Adipocyte (in vitro differentiated cells): ENCODE measurements around the gene MMP8.

Experiments used
- DNase-seq: peaks from one replicate; pipeline ENCODE4 v3.0.0-alpha.2; 2015; ENCODE audit warnings: low read depth
- H3K27me3 ChIP-seq: replicated peaks from 2 replicates; pipeline ENCODE4 v1.7.0; 2013; ENCODE audit warnings: mild to moderate bottlenecking, low read length, moderate library complexity; ENCODE audit not compliant: control insufficient read depth, insufficient read depth
- H3K36me3 ChIP-seq: 2 replicates; pipeline ENCODE4 v1.7.0; 2013; ENCODE audit warnings: low read length, mild to moderate bottlenecking, moderate library complexity; ENCODE audit not compliant: control insufficient read depth, insufficient read depth, severe bottlenecking
- H3K4me1 ChIP-seq: 2 replicates; pipeline ENCODE4 v1.7.0; 2013; ENCODE audit warnings: mild to moderate bottlenecking, low read length, moderate library complexity; ENCODE audit not compliant: control insufficient read depth, insufficient read depth
- H3K4me3 ChIP-seq: 2 replicates; pipeline ENCODE4 v1.7.0; 2013; ENCODE audit warnings: mild to moderate bottlenecking, low read length, moderate library complexity
- H3K9ac ChIP-seq: 2 replicates; pipeline ENCODE4 v1.7.0; 2013; ENCODE audit warnings: mild to moderate bottlenecking, low read length, moderate library complexity
- H3K9me3 ChIP-seq: 2 replicates; pipeline ENCODE4 v1.7.0; 2013; ENCODE audit warnings: mild to moderate bottlenecking, low read length, moderate library complexity; ENCODE audit not compliant: control insufficient read depth

MMP8 gene

GRCh38 chr11:102724904-102725500, at the start of gene MMP8:
MMP8 (minus strand) TSS chr11:102724954; CDS start chr11:102724855, 99 bp downstream.
- DNase-seq: peak; percentile 43
- H3K27me3 ChIP-seq: no peaks in the 10 kb centered on the region
- H3K9me3 ChIP-seq: no peaks in the 10 kb centered on the region
- peaks cover 8% of the 10 kb centered on the region for H3K4me1 ChIP-seq
- no peak within 1 kb of the TSS for H3K4me3 ChIP-seq
- no peak within 1 kb of the TSS for H3K9ac ChIP-seq
- H3K36me3 ChIP-seq: no peaks in the 10 kb centered on the region

GRCh38 chr11:102773386-102773785, 48.6 kb upstream of the MMP8 start:
- Histone ChIP-seq H3K4me3 (no peak overlapping the region), H3K36me3 (no peaks in the 10 kb centered on the region), H3K9ac (no peak overlapping the region), H3K9me3 (no peaks in the 10 kb centered on the region), H3K27me3 (no peaks in the 10 kb centered on the region), H3K4me1 (no peaks in the 10 kb centered on the region)
- no peak for DNase-seq

GRCh38 chr11:102771351-102771750, 46.6 kb upstream of the MMP8 start:
- DNase-seq: no peak
- Histone ChIP-seq H3K4me3 (no peak overlapping the region), H3K4me1 (no peaks in the 10 kb centered on the region), H3K36me3 (no peaks in the 10 kb centered on the region), H3K27me3 (no peaks in the 10 kb centered on the region), H3K9me3 (no peaks in the 10 kb centered on the region), H3K9ac (no peak overlapping the region)

DNA sequence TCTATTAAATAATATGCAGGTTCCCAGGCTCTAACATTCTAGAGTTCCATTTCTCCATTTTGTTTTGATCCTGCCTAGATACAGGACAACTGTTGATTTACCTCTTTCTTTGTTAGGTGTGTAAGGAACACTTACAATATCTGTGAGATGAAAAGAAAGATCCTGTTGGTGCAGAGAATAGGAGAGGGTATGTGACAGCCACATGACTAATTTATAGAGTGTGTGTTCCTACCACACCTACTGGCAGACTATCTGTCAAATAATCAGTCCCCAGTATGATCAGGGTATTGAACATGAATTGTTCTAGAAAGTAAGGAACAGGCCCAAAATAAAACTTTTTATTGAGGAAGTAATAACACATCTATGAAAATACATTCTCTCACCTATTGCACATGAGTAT, 45.4 kb upstream of the MMP8 start:
- no peaks in the 10 kb centered on the region for H3K36me3 ChIP-seq
- H3K4me3 ChIP-seq: no peak overlapping the region
- H3K27me3 ChIP-seq: no peaks in the 10 kb centered on the region
- H3K9ac ChIP-seq: no peak overlapping the region
- no peaks in the 10 kb centered on the region for H3K9me3 ChIP-seq
- H3K4me1 ChIP-seq: no peaks in the 10 kb centered on the region
- no peak for DNase-seq

GRCh38 chr11:102767800-102768199, 43.0 kb upstream of the MMP8 start:
- Histone ChIP-seq H3K9ac (no peak overlapping the region), H3K4me3 (no peak overlapping the region), H3K9me3 (no peaks in the 10 kb centered on the region), H3K4me1 (no peaks in the 10 kb centered on the region), H3K27me3 (no peaks in the 10 kb centered on the region), H3K36me3 (no peaks in the 10 kb centered on the region)
- DNase-seq: no peak

GRCh38 chr11:102763440-102763839, 38.7 kb upstream of the MMP8 start:
- no peaks in the 10 kb centered on the region for H3K9me3 ChIP-seq
- DNase-seq: no peak
- no peaks in the 10 kb centered on the region for H3K36me3 ChIP-seq
- H3K4me1 ChIP-seq: peaks cover 11% of the 10 kb centered on the region
- H3K27me3 ChIP-seq: no peaks in the 10 kb centered on the region
- no peak overlapping the region for H3K9ac ChIP-seq
- H3K4me3 ChIP-seq: no peak overlapping the region

DNA sequence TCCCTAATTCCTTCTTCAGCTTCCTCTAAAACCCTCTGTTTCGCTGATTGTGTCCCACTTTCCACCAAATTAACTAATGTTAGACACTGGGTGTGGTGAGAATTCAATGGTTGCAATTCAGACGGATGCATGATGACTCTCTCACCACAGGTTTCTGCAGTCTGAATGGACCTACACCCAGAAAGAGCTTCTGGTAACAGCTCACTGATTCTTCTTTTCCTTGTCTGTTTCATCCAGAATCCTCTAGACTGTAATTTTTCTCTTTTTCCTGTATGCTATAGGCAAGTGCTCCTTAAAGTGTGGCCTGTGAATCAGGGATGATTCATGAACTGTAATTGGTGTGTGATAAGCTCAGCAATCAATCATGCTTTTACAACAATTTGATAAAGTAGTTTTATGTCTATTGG, 37.6 kb upstream of the MMP8 start:
- no peak overlapping the region for H3K9ac ChIP-seq
- DNase-seq: peak; percentile 15
- no peak overlapping the region for H3K4me3 ChIP-seq
- H3K9me3 ChIP-seq: no peaks in the 10 kb centered on the region
- no peaks in the 10 kb centered on the region for H3K36me3 ChIP-seq
- peaks cover 11% of the 10 kb centered on the region for H3K4me1 ChIP-seq
- H3K27me3 ChIP-seq: no peaks in the 10 kb centered on the region

DNA sequence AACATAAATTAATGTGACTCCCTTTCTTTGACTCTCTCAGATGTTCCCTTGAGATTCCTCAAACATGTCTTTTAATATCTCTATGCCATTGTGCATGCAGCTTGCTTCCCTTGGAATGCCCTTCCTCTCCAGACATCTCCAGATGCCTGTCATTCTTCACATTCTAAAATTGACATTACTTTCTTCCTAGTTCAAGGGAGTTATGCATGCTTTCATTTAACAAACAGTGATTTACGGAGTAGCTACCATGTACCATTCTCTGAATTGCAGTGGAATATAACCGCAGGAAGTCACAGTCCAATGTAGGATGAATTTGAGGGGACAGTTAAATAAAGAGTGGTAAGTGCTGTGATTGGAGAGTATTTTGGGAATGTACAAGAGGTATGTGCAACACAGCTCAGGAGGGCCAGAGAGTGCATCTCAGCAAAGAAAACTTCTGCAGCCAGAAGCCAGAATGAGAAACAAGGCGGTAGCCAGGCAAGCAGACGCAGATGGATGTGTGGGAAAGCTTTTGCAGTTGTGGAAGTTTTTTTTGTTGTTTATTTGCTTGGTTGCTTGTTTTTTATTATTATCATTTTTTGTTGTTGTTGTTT, 37.0 kb upstream of the MMP8 start:
- Histone ChIP-seq H3K36me3 (no peaks in the 10 kb centered on the region), H3K27me3 (no peaks in the 10 kb centered on the region), H3K9ac (no peak overlapping the region), H3K9me3 (no peaks in the 10 kb centered on the region), H3K4me1 (peaks cover 11% of the 10 kb centered on the region), H3K4me3 (no peak overlapping the region)
- DNase-seq: peak; percentile 55

GRCh38 chr11:102760344-102761035, 35.7 kb upstream of the MMP8 start:
- Histone ChIP-seq H3K4me1 (peaks cover 11% of the 10 kb centered on the region), H3K4me3 (no peak overlapping the region), H3K9me3 (no peaks in the 10 kb centered on the region), H3K27me3 (no peaks in the 10 kb centered on the region), H3K36me3 (no peaks in the 10 kb centered on the region), H3K9ac (no peak overlapping the region)
- DNase-seq: peak; percentile 91

DNA sequence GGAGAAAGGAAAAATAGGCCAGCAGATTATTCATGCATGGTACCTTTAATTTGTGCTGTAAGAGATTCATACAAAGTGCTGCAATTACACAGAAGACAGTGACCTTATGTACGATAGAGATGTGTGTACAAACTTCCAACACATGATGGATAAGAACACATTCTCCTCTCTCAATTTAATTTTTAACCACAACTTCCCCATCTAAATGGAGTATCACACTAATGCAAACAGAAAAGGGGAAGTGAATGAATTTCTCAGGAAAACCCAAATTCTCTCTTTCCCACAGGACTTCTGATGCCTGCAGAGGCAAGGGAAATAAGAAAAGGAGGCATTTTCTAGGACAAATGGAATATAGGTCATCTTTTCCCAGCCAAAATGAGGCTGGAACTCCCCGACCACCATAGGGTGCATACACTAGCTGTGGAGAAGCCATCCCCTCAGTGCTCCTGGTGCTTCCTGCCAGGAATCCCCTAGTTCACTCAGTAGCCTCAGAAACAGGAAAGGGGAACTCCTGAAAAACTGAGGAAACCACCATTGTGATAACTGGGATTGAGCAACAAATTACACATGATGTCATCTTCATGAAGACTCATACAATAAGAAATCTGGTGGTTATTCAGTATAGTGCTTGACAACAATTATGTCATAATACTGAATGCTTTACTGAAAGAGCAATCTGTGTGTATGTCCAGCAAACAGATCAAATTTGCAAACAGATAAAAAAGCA, 33.2 kb upstream of the MMP8 start:
- H3K4me3 ChIP-seq: no peak overlapping the region
- H3K9ac ChIP-seq: no peak overlapping the region
- H3K36me3 ChIP-seq: no peaks in the 10 kb centered on the region
- no peaks in the 10 kb centered on the region for H3K9me3 ChIP-seq
- DNase-seq: peak; percentile 38
- H3K4me1 ChIP-seq: peaks cover 11% of the 10 kb centered on the region
- H3K27me3 ChIP-seq: peaks cover 4% of the 10 kb centered on the region

- H3K36me3 ChIP-seq: no peaks in the 10 kb centered on the region
- no peak overlapping the region for H3K9ac ChIP-seq
- H3K4me3 ChIP-seq: no peak overlapping the region
- peaks cover 12% of the 10 kb centered on the region for H3K27me3 ChIP-seq
- no peaks in the 10 kb centered on the region for H3K4me1 ChIP-seq
- peaks cover 5% of the 10 kb centered on the region for H3K9me3 ChIP-seq
- DNase-seq: no peak
Observed at GRCh38 chr11:102753267-102753666, 28.5 kb upstream of the MMP8 start.
